ENCODE measurements around the gene RNF208.
A peak's percentile ranks its signal among the peaks of the same experiment; 100 is the strongest.

Gene RNF208

DNA sequence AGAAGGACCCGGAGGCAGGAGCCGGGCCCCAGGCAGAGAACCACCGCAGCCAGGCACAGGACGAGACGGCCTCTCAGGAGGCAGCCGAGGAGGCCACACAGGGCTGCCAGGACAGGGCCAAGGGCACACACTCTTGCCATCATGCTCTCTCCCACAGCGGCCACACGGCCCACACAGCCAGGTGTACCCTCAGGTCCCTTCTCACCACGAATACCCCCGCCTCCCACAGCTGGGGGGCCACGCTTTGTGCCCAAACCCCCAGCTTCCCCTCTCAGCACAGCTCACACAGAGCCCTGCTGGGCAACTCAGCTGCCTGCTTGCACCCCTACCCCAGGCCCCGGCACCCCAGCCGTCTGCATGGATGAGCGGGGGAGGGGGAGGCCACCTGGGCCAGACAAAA is 28.3 kb downstream of the RNF208 start:
- DNase-seq (ENCODE audit: extremely low read depth in 1 of 2, low read depth in 1 of 2), result no peak

DNA sequence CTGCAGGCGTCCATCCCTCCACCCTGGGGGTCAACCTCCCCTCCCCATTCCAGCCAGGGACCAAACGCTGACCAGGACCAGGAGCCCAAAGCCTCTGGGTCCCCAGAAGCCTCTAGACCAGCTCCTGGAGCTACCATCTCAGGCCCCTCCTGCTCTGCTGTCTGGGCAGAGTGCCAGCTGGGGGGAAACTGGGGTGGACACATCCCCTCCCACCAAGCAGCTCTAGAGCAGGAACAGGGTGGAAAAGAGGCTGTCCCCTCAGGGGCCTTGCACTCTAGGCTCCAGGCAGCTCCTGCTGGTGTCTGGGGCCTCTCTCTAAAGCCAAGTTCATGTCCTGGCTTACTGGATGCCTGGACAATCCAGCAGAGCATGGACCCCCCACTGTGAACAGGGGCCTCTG is 29.2 kb downstream of the RNF208 start:
- DNase-seq (ENCODE audit: extremely low read depth in 1 of 2, low read depth in 1 of 2), result no peak

DNA sequence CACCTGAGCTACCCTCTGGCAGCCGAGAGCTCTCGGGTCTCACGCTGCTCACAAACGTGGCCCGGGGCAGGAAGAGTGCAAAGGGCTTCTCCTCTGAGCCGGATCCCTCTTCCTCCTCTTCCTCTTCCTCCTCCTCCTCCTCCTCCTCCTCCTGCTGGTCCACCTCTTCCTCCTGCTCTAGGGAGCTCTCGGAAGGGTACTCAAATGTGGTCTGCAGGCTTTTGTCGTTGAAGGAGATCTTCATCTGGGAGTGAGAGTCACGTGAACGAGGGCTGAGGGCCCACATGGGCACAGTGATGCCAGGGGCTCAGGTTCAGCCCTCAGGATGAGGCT is 29.6 kb downstream of the RNF208 start:
- DNase-seq (ENCODE audit: extremely low read depth in 1 of 2, low read depth in 1 of 2), result no peak

DNA sequence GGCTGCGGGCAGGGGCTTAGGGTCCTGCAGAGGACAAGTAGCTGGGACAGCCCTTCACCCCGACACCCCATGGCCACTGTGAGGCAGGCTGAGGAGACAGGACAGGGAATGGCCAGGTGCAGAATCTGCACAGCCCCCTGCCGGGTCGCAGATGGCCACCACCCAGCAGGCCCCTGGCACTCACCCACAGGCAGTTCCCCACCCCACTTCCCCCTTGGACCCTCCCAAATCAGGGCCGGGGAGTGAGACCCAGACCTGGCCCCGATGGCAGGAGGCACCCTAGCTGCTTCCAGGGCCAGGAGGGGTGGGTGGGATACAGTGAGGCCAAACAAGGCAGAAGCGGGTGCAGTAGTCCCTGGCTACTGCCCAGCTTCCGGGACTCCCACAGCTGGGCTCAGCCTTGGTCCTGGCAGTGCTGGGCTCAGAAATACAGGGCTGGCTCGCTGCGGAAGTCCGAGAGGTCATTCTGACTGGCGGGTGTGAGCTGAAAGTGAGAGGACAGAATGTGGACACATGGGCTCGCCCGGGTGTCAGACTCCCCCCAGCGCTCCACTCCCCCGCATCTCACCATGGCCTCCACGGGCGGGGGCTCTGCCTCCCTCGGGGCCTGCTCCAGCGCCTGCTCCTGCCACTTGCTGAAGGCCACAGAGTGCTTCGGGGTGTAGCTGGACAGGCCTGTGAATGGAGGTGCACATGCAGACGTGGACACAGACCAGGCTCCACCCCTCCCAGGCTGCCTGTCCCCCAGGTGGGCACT is 30.2 kb downstream of the RNF208 start:
- no peak for DNase-seq (ENCODE audit: extremely low read depth in 1 of 2, low read depth in 1 of 2)

DNA sequence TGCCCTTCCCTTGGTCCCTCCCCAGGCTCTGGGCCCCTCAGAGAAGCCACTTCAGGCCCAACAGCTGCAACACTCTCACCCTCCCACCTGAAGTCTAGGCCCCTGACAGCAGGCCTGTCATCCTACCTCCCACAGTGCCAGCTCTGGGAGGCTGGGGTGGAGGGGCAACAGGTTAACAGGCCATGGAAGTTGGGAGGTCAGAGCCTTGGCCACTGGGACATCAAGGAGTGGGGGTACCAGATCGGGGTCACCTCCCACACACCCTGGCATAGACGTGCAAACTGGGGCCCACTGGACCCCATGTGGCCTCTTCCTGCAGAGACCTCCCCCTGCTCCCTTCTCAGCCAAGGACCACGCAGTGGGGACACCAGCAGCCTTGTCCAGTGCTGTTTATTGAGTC is 30.8 kb downstream of the RNF208 start:
- DNase-seq (ENCODE audit: extremely low read depth in 1 of 2, low read depth in 1 of 2), result no peak

DNA sequence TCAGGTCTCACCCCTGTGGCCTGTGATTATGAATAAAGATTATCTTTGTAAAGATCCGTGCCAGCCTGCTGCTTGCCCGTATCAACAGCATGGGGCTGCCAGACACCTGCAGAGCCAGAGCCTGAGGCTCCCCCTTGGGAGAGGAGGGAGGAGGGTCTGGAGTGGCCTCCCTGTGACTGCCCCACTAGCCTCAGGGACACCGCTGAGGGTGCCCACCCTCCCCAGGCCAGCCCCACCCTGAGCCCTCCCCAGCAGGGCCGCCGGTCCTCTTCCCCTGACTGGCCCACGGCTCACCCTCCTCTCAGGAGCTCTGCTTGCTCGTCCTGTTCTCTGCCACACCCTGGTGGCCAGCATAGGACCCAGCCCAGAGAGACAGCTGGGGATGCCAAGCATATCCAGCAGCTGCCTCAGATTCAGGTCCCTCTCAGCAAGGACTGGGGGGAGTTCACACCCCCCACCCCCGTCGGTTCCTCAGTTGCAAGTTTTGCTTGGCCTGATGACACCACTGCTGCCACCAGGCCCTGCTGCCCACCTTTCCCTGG is 31.7 kb downstream of the RNF208 start:
- no peak for DNase-seq (ENCODE audit: extremely low read depth in 1 of 2, low read depth in 1 of 2)

DNA sequence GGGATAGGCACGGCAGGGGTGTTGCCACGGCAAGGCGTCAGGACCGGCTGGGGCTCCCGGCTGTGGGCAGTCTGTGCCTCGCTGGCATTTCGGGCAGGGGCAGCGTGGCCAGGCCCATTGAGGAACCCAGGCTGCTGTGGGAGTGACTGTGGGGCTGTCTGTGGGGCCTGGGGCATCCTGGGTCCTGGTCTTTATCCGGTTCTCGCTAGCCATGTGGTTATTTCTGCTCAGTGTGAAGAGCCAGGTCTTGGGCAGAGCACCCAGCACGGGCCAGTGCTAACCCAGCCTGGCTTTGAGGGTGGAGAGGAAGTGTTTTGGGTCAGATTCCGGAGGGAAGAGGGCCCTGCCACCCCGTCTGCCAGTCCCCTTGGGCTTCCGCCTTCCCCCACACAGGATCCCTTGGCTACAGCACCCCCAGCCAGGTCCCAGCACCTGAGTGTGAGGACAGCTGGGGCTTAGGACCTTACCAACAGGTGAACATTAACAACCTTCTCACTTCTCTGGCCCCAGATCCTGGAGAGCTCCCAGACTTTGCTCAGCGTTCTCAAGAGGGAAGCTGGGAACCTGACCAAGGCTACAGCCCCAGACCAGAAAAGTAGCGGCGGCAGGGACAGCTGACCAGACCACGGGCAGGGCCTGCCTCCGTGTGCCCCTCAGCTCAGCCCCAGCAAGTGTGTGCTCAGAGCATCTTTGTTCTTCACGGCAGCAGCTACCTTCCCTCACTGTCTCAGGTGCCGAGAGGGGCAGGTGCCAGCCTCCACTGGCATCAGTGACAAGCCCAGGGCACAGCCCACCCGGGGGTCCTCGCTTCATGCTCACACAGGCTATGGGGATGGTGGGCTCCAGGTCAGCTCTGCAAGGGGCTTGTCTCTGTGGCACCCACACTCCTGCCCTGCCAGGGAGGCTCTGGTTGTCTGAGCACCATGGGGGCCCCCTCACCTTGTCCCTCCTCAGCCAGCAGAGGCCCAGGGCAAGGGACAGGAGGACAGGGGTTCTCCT is 32.4 kb downstream of the RNF208 start:
- DNase-seq (ENCODE audit: extremely low read depth in 1 of 2, low read depth in 1 of 2), result no peak

DNA sequence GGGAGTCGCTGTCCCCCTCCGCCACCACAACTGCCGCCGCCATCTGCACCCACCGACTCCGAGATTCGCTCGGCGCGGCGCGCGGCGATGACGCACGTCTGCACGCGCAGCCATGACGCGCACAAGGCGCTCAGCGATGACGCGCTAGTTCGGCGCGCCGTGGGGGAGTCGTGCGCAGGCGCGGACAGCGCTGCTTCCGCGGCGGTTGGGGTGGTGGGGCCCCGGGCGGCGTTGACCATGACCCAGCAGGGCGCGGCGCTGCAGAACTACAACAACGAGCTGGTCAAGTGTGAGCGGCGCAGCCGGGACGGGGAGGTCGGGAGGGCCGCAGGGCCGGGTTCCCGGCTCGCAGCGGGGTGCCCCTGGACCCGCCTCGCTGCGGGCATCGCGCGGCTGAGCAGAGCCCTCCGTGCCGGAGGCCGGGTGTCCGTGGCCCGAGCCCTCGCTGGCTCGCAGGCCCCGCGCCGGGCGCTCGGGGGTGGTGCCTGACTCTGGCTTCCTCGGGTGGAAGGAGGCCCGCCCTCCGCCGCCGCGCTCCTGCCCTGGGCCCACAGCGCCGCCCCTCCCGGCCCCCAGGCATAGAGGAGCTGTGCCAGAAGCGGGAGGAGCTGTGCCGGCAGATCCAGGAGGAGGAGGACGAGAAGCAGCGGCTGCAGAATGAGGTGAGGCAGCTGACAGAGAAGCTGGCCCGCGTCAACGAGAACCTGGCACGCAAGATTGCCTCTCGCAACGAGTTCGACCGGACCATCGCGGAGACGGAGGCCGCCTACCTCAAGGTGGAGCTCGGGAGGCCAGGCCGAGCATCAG is 33.3 kb downstream of the RNF208 start, which contains the start of the genes ANAPC2 and SSNA1:
TSS of gene ANAPC2 (minus strand) at position 71 of the 807 bp plus-strand sequence. CDS start at position 43, 28 bp downstream.
TSS of gene SSNA1 (plus strand) at position 187 of the 807 bp plus-strand sequence. CDS start at position 238, 51 bp downstream.
- peak; percentile 82 to 94 for DNase-seq (ENCODE audit: extremely low read depth in 1 of 2, low read depth in 1 of 2)

DNA sequence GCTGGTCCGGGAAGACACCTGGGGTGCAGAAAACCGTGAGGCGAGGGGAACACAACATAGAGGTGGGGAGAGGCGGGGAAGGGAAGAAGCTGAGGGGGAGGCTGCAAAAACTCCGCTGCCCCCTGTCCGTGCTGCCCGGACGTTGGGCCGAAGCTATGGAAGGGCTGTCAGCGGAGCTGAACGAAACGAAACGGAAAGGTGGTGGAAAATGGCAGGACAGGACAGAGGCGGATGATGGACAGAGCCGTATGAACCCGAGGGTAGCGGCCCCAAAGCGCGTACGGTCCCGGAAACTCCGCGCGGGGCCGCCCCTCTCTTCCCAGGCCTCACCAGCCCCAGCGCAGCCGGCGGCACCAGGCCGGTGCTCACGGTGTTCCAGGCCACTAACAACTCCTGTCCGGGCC is 34.0 kb downstream of the RNF208 start:
- no peak for DNase-seq (ENCODE audit: extremely low read depth in 1 of 2, low read depth in 1 of 2)

DNA sequence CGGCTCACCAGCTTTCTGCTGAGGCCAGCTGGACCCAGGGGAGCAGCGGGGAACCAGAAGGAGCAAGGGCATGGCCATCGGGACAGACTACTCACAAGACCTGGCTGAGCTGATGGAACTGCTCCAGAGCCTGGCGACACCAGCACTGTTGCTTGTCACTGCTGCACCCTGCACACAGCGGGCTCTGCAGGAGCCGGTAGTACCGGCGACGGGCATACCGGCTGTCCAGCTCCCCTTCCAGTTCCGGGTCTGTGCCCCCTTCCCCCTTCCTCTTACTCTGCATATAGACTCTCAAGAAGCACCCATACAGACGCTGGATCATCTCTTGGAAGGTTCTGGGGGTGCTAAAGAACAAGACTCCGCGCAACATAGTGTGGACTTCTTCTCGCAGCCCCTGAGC is 34.7 kb downstream of the RNF208 start:
- no peak for DNase-seq (ENCODE audit: extremely low read depth in 1 of 2, low read depth in 1 of 2)

DNA sequence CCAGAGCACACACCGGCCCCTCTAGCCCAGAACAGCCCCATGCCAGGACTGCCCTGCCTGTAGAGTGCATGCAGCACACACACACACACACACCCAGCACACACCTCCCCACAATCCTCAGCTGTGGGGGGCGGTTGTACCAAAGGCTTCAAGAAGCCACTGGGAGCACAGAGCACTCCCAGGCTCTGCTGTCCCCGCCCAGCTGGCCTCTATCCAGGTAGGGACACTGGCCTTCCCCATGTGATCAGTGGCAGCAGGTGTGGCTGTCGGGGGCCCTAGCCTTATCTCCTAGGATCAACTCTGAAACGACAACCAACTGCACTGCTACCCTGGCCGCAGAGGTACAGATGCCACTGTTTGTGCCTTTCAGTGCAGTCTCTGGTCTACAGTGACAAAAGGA is 35.7 kb downstream of the RNF208 start:
- no peak for DNase-seq (ENCODE audit: extremely low read depth in 1 of 2, low read depth in 1 of 2)

DNA sequence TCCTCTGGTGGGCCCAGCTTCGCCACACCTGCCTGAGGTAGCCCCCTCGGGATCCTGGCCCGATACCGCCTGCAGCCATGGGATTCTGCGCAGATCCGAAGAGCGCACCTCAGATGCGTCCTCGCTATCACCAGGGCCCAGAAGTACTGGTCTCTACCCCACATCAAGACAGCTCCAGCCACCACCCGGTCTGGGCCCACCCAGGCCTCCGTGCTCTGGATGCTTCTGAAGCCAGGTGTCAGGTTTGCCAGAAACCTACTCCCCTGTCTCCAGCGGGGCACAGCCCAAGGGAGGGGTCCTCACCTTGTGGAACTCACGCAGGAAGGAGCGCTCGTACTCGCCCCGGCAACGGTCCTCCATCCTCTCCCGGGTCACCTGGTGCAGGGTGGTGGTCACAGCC is 36.1 kb downstream of the RNF208 start:
- no peak for DNase-seq (ENCODE audit: extremely low read depth in 1 of 2, low read depth in 1 of 2)

DNA sequence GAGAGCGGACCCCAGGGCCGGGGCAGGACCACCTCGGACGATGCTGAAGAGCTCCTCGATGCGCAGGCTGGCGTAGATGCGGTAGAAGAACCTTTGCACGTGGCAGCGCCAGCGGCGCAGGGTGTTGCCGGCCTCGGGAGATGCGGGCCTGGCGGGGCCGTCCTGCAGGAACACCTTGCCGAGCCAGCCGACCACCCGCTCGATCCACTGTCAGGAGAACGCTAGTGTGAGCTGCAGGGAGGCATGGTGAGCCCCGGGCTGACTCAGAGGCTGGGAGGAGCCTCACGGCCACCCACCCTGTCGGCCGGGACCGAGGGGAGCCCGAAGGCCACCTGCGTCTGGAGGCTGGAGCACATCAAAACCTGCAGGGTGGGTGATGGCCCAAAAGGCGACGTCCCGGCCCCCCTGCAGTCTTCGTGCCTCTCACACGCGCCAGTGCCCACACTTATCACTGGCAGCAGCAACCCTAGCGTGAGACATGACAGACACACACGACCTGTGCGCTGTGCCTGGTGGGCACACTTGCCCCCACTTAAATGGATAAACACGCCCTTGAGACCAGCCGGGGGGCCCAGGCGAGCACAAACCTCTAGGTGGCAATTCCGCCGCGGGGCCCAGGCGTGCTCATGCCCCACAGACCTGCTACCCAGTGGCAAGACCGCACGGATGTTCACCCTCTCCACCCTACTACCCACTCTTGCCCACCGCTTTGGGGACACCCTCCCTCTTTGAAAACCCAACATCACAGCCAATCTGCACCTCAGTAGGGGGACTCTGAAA is 37.0 kb downstream of the RNF208 start:
- no peak for DNase-seq (ENCODE audit: extremely low read depth in 1 of 2, low read depth in 1 of 2)

DNA sequence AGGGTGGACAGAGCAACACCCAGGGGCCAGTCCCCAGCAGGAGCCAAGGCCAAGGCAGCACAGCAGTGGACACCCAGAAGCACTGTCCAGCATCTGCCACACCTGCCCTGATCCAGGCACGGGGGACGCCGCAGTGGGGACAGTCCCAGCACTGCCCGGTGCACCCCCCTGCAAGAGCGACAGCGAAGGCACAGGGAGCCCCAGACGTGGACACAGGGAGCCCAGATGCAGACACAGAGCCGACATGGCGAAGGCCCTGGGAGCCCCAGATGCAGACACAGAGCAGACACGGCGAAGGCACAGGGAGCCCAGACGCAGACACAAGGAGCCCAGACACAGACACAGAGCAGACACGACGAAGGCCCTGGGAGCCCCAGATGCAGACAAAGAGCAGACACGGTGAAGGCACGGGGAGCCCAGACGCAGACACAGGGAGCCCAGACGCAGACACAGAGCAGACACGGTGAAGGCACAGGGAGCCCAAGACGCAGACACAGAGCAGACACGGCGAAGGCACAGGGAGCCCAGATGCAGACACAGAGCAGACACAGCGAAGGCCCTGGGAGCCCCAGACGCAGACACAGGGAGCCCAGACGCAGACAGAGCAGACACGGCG is 38.0 kb downstream of the RNF208 start:
- DNase-seq (ENCODE audit: extremely low read depth in 1 of 2, low read depth in 1 of 2), result no peak

DNA sequence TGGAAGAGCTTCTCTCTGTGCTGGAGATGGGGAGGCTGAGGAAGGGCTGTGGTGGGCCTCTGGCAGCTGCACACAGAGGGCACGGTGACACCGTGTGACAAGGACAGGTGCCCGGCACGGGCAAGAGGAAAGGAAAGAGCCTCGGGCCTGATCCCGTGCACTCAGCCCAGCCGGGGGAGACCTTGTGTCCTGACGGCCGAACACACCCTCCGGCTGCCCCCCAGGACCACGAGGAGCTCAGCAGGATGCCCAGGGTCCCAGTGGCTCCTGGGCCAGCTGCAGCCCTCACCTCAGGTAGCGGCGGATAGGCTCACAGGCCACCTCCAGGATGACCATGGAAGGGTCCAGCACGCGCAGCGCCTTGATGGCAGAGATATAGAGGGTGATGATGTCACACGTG is 39.2 kb downstream of the RNF208 start:
- no peak for DNase-seq (ENCODE audit: extremely low read depth in 1 of 2, low read depth in 1 of 2)

DNA sequence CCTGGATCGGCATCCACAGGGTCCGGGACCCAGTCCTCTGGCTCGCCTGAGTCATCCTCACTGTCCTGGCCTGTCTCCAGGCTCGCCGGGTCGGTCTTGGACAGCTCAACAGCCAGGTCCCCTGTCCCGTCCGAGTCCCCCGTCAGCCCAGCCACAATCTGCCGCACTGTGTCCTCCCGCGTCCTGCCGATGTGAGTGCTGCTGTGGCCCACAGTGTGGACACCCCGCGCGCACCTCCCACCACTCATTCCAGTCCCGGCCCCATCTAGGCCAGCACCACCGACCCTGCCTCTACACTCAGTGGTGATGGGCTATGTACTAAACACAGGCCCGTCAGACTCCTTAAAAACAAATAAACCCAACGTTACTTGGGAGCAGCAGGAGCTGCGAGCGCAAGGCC is 40.4 kb downstream of the RNF208 start:
- DNase-seq (ENCODE audit: extremely low read depth in 1 of 2, low read depth in 1 of 2), result no peak

DNA sequence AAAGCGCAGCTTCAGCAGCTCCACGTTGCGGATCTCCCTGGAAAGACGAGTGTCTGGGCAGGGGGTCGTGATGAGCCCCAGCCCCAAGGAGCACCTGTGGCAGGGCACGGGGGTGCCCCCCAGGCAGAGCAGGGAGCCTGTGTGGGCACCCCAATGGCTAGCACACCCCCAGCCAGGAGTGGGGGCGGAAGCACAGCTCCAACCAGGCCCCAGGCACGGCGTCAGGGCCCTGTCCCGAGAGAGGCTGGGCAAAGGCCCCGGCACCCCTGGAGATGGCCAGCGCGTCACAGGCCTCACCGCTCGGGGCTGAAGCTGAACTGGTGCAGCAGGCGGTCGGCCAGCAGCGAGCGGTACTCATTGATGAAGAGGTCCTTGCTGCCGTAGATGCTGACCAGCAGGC is 41.5 kb downstream of the RNF208 start:
- no peak for DNase-seq (ENCODE audit: extremely low read depth in 1 of 2, low read depth in 1 of 2)

DNA sequence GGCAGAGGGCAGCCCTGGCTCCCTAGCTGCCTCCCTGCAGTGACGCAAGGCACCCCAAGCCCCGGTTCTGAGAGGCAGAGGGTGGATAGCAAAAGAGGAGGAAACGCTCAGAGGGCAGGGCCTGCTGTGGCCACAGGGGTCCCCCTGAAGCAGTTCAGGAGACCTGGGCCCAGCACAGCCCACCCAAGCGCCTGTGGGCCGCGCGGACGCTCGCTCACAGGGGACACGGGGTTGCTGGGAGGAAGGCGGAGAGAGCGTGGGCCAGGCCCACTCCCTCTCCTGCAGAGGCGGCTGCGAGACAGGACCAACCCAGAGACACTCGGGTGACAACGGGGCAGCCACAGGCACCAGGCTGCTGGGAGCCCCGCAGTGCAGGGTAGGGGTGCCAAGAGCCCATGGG is 42.3 kb downstream of the RNF208 start:
- no peak for DNase-seq (ENCODE audit: extremely low read depth in 1 of 2, low read depth in 1 of 2)

DNA sequence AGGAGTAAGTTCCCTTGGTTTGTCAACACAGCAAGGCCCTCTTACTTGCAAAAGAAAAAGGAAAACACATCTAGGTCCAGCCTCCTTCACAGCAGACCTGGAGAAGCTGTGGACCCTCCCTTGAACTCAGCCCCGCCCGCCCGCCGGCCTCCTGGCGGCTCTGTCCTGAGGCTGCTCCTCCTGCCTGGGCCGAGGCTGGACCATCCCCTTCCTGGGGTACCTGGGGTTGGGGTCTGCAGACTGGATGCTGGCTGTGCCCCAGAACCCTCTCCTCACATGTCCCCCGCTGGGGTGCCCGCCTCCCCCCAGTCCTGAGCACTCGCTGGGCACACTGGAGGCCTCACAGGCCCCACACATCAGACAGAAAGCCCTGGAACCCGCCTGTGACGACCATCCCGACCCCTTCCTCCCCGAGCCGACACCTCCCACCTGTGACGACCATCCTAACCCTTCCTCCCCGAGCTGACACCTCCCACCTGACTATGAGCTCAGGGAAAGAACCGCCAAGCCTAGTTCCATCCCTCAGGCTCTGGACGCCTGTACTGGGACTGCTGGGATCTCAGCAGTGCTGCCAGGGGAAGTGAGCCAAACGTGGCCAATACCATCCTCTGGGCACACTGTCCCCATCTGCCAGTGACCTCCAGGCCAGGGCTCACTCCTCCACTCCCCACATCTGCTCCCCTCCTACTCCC is 43.0 kb downstream of the RNF208 start:
- no peak for DNase-seq (ENCODE audit: extremely low read depth in 1 of 2, low read depth in 1 of 2)
